ENCODE data around the gene TK2.
"Not testable (repeated sequence)": the region's sequence is repeated elsewhere in the genome, so short reads cannot be mapped to it uniquely, and the experiment has no call there.

Gene TK2

GRCh38 chr16:66465946-66466345, 84.0 kb downstream of the TK2 start:
- not testable (repeated sequence) for DNase-seq

- no peak for DNase-seq
Measured at GRCh38 chr16:66462912-66463311, 87.0 kb downstream of the TK2 start.

- no peak for DNase-seq
Measured at GRCh38 chr16:66460703-66461102, 89.2 kb downstream of the TK2 start.

GRCh38 chr16:66459878-66460277, 90.0 kb downstream of the TK2 start:
- no peak for DNase-seq

- no peak for DNase-seq
Measured at GRCh38 chr16:66458853-66459252, 91.1 kb downstream of the TK2 start.

GRCh38 chr16:66458292-66458691, 91.6 kb downstream of the TK2 start:
- no peak for DNase-seq

Data from CD4-positive, alpha-beta T cell treated with Interferon alpha-2 for 1 hour (primary cell).